ENCODE data around the gene CSDE1.

DNA sequence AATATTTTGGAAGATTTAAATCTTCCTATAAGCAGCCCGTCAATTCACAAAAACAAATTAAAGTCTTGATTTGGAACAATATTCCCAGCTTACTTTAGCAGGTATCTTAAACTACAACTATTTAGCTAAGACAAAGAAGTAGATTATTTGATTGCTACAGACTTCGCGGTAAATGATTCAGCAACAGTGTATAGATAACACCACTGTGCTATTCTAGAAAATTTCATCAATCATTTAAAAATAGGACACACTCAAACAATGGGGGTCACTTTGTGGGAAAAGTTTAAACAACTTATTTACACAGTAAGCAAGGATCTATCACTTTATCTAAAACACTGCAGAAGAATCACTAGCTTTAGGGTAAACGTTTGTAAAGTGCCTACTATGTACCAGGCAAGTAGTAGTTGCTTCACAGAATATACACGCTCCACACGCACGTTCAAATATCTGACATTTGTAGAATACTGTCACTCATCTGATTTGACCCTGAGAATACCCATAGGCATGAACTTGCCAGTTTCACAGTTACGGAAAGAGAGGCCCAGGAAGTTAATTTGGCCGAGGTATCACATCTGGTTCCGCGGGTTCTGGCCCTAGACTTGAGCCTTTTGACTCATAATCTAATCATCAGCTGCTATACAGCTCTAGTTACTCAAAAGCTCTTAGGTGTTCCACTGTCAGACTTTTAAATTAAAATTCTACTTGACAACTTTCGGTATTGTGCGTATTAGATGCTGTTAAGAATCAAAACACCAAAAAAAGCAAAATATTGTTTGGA, 88.8 kb downstream of the CSDE1 start:
- TF ChIP-seq, protein P1, sequence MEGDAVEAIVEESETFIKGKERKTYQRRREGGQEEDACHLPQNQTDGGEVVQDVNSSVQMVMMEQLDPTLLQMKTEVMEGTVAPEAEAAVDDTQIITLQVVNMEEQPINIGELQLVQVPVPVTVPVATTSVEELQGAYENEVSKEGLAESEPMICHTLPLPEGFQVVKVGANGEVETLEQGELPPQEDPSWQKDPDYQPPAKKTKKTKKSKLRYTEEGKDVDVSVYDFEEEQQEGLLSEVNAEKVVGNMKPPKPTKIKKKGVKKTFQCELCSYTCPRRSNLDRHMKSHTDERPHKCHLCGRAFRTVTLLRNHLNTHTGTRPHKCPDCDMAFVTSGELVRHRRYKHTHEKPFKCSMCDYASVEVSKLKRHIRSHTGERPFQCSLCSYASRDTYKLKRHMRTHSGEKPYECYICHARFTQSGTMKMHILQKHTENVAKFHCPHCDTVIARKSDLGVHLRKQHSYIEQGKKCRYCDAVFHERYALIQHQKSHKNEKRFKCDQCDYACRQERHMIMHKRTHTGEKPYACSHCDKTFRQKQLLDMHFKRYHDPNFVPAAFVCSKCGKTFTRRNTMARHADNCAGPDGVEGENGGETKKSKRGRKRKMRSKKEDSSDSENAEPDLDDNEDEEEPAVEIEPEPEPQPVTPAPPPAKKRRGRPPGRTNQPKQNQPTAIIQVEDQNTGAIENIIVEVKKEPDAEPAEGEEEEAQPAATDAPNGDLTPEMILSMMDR (IDR thresholded peaks at IDR 0.05; ENCODE audit: low read depth, low read length) = no peak
- TF ChIP-seq POLR2A (IDR thresholded peaks at IDR 0.05; ENCODE audit: extremely low read depth, insufficient read length) = no peak
- TF ChIP-seq, protein P2, sequence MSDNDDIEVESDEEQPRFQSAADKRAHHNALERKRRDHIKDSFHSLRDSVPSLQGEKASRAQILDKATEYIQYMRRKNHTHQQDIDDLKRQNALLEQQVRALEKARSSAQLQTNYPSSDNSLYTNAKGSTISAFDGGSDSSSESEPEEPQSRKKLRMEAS (IDR thresholded peaks at IDR 0.05; ENCODE audit: low read depth, low read length) = no peak

Measured in NB4 (cell line).